DMS 273 (cell line): ENCODE measurements around the gene CACNA1I.
"Not testable (repeated sequence)": the region's sequence is repeated elsewhere in the genome, so short reads cannot be mapped to it uniquely, and the experiment has no call there.

ENCODE experiments used
- DNase-seq: peaks from one replicate; lab custom pipeline; 2025; ENCODE audit not compliant: unreplicated experiment; lab: John Stamatoyannopoulos, UW

CACNA1I gene

DNA sequence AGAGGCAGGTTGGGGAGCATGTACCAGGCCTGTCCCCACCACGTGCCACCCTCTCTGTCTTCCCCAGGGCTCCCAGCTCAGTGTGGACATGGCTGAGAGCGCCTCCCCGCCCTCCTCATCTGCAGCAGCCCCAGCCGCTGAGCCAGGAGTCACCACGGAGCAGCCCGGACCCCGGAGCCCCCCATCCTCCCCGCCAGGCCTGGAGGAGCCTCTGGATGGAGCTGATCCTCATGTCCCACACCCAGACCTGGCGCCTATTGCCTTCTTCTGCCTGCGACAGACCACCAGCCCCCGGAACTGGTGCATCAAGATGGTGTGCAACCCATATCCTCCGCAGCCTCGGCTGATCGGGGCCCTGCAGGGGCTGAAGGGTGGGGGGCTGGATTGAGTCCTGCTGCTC is at the start of gene CACNA1I:
Gene CACNA1I (plus strand): TSS at position 89 of the 400 bp plus-strand sequence. CDS start 0 bp downstream, at position 89.
- DNase-seq, result no peak

DNA sequence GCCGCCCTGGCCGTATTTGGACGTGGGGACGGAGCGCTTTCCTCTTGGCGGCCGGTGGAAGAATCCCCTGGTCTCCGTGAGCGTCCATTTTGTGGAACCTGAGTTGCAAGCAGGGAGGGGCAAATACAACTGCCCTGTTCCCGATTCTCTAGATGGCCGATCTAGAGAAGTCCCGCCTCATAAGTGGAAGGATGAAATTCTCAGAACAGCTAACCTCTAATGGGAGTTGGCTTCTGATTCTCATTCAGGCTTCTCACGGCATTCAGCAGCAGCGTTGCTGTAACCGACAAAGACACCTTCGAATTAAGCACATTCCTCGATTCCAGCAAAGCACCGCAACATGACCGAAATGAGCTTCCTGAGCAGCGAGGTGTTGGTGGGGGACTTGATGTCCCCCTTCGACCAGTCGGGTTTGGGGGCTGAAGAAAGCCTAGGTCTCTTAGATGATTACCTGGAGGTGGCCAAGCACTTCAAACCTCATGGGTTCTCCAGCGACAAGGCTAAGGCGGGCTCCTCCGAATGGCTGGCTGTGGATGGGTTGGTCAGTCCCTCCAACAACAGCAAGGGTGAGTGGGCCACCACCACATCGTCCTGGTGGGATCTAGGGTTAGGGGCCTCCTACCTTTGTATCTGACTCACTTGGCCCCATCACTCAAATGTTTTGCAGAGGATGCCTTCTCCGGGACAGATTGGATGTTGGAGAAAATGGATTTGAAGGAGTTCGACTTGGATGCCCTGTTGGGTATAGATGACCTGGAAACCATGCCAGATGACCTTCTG is 49.3 kb upstream of the CACNA1I start:
- not testable (repeated sequence) for DNase-seq

- not testable (repeated sequence) for DNase-seq
These were observed 48.5 kb upstream of the CACNA1I start for GRCh38 chr22:39522091-39522490.

- DNase-seq, result peak; percentile 85
These were observed 47.8 kb upstream of the CACNA1I start for GRCh38 chr22:39522567-39523300.

DNA sequence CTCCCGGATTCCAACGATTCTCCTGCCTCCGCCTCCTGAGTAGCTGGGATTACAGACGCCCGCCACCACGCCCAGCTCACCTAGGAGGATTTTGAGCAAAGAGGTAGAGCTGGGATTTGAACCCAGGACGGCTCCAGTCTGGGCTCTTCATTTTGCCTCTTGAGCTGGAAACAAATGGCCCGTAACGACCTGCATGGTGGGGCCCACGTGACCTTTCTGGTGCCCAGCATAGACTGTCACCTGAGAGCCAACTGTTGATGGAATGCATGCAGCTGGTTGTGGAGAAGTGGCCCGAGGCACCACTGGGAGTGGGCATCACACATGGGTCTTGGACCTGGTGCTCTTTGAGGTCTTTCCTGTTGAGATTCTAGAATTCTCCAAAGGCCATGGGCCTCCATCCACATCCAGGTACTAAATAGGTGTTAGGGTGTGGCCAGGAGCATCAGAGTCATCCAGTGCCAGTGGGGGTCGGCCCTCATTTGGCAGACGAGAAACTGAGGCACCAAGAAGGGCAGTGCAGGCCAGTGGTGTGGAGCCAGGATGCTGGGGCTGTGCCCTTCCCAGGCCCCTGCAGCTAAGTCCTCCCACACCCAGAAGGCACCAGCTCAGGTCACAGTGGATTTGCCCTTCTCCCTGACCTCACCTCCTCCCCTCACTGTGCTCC is 46.3 kb upstream of the CACNA1I start:
- peak; percentile 50 for DNase-seq

DNA sequence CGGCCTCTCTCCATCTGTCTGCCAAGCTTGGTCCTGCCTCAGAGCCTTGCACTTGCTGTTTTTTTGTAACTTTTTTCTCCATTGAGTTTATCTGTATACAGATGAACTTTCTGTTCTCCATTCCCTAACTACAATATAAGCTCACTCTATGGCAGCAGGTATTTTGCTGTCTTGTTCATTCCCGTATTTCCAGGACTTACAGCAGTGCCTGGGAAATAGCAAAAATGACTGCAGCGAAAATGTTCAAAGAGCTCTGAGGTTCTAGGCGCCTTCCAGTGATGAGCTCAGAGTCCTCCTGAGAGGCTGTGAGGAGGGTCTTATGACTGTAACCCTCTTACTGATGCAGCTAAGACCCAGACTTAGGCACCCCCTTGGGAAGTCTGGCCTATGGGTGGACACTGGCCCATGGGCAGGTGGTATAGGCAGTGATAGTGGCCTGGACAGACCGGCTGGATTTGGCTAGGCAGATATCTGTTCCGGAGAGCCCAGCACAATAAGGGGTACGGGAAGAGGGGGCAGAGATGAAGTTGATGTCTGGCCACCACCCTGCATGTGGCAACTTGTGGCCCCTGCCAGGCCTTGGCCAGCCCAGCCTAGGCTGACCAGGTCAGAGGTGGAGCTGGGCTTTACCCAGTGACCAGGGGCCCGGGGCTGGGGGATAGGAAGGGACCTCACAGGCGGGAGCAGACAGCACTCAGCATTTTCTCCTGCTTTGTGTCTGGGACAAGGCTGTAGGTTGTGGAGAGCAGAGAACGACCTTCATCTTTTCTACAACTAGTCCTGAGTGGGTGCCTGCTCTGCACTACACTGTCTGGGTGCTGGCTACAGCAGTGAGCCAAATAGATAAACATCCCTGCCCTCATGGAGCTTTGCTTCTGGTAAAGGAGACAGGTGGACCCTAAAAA is 45.5 kb upstream of the CACNA1I start:
- DNase-seq, result peak; percentile 64

DNA sequence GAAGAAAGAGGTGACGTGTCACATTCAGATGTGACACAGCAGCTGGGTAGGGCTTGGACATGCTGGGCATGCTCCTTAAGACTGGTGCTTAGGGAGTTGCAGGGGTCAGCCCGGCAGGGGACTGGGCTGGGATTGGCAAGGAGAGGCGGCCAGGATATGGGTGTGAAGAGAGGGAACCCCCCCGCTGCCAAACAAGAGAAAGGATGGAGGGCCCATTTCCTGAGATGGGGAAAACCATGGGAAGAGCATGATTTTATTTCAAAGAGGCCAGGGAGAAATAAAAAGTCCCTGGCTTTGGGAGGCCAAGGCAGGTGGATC is 44.9 kb upstream of the CACNA1I start:
- DNase-seq, result peak; percentile 55

GRCh38 chr22:39526736-39527171 is 43.8 kb upstream of the CACNA1I start:
- peak; percentile 54 for DNase-seq

DNA sequence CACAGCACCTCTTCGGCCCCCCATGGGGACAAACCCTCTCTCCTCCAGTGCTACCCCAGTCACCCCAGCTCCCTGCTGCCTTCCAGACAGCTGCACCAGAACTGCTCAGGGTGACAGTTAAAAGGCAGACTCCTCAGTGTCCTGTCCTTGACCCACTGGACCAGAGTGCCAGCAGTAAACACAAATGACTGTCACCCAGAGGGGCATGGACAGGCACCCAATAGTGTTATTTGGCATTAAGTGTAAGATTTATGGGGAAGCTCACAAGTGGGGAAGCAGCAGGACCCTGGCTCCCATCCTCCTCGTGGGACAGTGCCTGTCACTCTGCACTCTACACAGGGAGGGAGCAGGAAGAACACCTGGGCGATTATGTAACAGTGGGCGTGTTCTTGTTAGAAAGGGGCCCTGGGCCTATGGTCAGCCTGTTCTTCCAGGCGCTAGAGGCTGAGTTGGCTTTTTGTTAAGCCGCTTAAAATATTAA is 43.0 kb upstream of the CACNA1I start:
- DNase-seq, result peak; percentile 33

- peak; percentile 34 for DNase-seq
These were observed 42.4 kb upstream of the CACNA1I start for GRCh38 chr22:39528080-39528661.

DNA sequence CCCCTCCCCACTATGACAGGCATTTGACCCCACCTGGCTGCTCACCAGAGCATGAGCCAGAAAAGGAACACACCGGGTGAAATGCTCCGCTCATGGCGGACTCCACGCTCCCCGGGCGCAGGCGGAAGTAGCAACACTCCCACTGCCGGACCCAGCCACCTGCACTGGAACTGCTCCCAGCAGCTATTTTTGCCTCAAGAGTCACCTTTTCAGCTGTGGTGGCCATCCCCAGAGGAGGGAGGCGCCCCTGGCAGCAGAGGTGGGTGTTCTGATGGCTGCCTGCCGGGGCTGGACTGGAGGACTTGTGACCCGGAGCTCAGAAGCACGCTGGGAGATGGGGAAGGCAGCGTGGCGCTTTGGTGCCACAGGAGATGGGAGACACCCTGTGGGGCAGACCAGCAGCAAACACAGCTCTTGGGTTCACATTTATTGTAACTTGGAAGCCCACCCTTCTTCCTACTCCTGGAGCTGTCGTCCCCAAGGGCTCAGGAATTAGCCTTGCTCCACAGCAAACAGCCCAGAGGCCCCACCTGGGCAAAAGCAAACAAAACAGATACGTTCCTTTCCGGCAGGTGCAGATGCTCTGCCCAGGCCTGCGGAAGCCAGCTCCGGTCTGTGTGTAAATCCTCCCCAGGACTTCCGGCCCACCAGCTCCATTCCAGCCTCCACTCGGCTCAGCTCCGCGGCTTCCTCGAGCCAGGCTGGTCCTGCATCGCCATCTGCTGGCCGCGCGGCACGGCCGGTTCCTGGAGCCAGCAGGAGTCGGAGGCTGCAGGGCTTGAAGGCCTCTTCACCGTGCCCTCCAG is 41.7 kb upstream of the CACNA1I start:
- peak; percentile 94 for DNase-seq

DNA sequence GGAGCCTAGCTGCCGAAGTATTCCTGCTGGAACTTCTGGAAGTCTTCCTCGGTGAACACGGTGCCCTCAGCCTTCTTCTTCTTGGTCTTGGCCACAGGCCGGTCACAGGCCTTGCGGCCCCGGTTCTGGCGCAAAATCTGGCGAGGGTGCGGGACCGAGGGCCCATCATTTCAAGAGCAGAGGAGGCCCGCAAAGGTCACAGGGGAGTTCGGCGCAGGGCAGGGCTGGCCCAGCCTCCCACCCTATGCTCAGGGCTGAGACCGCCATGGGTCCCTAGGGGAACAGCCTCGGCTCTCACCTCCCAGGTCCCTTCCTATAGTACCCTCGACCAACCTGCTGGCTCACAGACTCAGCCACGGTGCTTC is 41.1 kb upstream of the CACNA1I start:
- no peak for DNase-seq

DNA sequence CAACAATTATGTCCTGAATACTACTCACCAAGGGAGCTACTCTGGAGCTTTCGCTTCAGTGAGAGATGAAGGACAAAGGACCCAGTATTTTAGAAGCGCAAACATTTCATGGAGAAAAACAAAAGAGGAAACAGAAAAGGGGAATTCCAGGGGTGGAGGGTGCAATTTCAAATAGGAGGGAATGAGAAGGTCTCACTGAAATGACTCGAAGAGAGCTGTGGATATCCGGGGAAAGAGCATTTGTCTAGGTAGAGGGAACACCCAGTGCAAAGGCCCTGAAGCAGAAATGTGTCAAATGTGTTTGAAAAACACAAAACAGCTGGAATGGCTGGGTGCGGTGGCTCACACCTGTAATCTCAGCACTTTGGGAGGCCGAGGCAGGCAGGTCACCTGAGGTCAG is 40.4 kb upstream of the CACNA1I start:
- DNase-seq, result no peak

GRCh38 chr22:39530692-39531331 is 39.7 kb upstream of the CACNA1I start:
- DNase-seq, result peak; percentile 66

DNA sequence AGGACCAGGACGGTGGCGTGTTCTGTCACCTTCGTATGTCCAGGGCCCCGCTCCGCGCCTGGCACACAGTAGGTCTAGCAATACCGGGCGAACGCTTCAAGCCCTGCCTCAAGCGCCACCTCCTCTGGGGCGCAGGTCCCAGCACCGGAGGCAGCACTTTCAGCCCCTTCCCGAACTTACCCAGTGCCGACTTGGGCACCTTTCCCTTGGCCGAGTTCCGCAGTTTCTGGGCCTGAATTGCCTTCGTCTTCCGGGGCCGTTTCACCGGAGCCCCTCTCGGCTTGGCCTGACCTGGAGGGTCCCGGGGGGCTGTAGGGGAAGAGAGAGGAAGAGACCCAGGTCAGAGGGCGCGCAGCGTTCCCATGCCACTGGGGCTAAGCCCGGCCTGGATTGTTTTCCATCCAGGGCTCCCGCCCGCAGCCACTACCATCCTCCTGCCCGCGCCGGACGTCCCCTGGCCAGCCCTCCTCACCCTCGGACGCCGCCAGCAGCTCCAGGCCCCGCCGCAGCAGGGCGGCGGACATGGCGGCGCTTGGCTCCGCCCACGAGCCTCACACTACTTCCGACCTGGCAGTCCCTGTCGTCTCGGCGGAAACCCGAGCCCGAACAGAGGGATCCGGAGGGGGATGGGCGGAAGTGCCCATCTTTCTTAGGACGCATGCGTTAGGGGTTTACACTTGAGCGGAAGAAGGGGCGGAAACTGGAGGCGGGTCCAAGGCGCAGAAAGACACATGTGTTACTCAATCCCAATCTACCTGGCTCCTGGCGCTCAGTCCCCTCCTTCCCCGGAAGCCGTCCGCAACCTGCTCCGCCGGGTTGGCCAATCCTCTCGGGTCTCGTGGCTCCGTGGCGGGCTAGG is 38.1 kb upstream of the CACNA1I start, which contains the start of gene RPS19BP1:
Gene RPS19BP1 (minus strand): TSS at position 534 of the 859 bp plus-strand sequence. CDS start 10 bp downstream, at position 524.
- peak; percentile 99 for DNase-seq

DNA sequence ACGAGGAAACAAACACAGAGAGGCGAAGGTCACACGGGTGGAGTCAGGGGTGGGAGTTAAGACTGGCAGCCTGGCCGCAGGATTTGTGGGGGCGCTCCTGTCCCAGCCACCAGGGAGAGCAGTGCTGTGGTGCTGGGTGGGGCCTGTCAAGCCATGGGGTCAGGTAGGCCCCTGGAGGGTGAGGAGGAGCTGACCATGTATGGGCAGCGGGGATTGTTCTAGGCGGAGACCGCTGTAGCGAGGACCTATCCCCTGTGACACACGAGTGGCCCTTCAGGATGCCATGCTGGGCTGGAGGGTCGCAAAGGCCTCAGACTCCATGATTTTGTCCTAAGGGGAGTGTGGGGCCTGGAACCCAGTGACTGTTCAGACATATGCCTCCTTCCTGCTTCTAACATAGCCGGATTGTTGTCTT is 36.5 kb upstream of the CACNA1I start:
- no peak for DNase-seq

DNA sequence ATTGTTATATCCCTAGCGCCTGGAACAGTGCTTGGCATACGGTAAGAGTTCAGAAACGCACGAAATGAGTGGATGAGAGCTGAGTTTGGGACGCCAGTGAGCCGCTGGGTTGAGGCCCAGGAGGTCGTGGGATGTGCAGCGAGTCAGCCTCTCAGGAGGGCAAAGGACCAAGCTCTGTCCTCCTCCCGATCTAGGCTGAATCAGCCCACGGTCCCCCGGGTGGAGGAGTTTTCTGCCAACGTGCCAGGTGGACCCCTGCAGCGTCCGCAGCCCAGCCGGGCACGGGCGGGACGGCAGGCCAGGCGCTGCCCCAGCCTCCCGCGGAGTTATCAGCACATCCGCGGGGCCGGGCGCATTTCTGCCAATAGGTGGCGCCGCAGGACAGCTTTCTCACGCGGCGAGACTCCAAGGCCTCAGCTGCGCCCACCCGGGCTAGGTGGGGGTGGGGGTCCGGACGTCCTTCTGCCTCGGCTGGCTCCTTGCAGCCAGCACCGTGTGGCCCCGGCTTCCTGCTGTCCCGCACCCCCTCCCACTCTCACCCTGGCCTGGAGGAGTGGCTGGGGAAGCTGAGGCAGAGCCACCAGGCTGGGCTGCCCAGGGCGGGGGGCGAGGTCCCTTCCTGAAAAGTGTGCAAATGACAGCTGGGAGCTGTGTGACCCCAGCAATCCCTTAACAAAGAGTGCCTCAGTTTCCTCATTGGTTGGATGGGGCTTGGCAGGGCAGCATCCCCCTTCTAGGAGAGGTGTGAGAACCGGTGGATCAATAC is 35.8 kb upstream of the CACNA1I start:
- DNase-seq, result peak; percentile 86
